Karpas-422 (cell line): ENCODE data around the gene PHTF2. TPM values are rescaled to one million over a fixed set of nuclear protein-coding genes. Genes with fewer than 3 reads are reported as not detected.
"Not testable (repeated sequence)": the region's sequence is repeated elsewhere in the genome, so short reads cannot be mapped to it uniquely, and the experiment has no call there.

ENCODE experiments used
- DNase-seq: peaks from one replicate; pipeline ENCODE4 v3.0.0-alpha.2; 2015
- H2AFZ ChIP-seq: fragments of 200-600 bp; sonication (generic); 2 replicates; pipeline ENCODE4 v1.6.1; 2014; ENCODE audit warnings: antibody characterized with exemption, low read length, mixed read lengths
- H3K27ac ChIP-seq: fragments of 200-600 bp; sonication (generic); 2 replicates; pipeline ENCODE4 v1.5.1; 2014; ENCODE audit warnings: mild to moderate bottlenecking, low read length, moderate library complexity
- H3K27me3 ChIP-seq: fragments of 200-600 bp; sonication (generic); 2 replicates; pipeline ENCODE4 v1.6.1; 2014; ENCODE audit warnings: low read length, mixed read lengths
- H3K36me3 ChIP-seq: fragments of 200-600 bp; sonication (generic); 2 replicates; pipeline ENCODE4 v1.6.1; 2014; ENCODE audit warnings: low read length, mixed read lengths; ENCODE audit not compliant: insufficient read depth
- H3K4me1 ChIP-seq: fragments of 200-600 bp; sonication (generic); 2 replicates; pipeline ENCODE4 v1.6.1; 2014; ENCODE audit warnings: mild to moderate bottlenecking, low read length, mixed read lengths
- H3K4me2 ChIP-seq: fragments of 200-600 bp; sonication (generic); 2 replicates; pipeline ENCODE4 v1.6.1; 2014; ENCODE audit warnings: low read length, low read depth, mild to moderate bottlenecking; ENCODE audit not compliant: poor library complexity, severe bottlenecking
- H3K4me3 ChIP-seq: fragments of 200-600 bp; sonication (generic); 2 replicates; pipeline ENCODE4 v1.5.1; 2014; ENCODE audit warnings: mild to moderate bottlenecking, antibody characterized with exemption, low read length, mixed read lengths
- H3K79me2 ChIP-seq: fragments of 200-600 bp; sonication (generic); 2 replicates; pipeline ENCODE4 v1.6.1; 2014; ENCODE audit warnings: mild to moderate bottlenecking, low read length, mixed read lengths
- H3K9ac ChIP-seq: fragments of 200-600 bp; sonication (generic); 2 replicates; pipeline ENCODE4 v1.6.0; 2014; ENCODE audit warnings: low read length
- H3K9me2 ChIP-seq: fragments of 200-600 bp; sonication (generic), shearing (Covaris generic); replicated peaks from 2 replicates; pipeline ENCODE4 v1.6.0; 2014; ENCODE audit warnings: mild to moderate bottlenecking, low read length, moderate library complexity; ENCODE audit not compliant: insufficient read depth
- H3K9me3 ChIP-seq: fragments of 300-700, 200-600 bp; sonication (generic); 2 replicates; pipeline ENCODE4 v1.6.1; 2014; ENCODE audit warnings: low read length, mixed read lengths
- H4K20me1 ChIP-seq: fragments of 200-600 bp; sonication (generic); 2 replicates; pipeline ENCODE4 v1.6.1; 2014; ENCODE audit warnings: mild to moderate bottlenecking, antibody characterized with exemption, low read length, low read depth; ENCODE audit not compliant: insufficient read depth
- total RNA-seq: library from RNA; depleted of rRNA; stranded (reverse); fragments of >200 nt; shearing (Covaris generic); gene quantifications from 2 replicates; pipeline ENCODE4 v1.2.3, GENCODE V29; 2014; ENCODE audit warnings: low replicate concordance

PHTF2 gene
- total RNA-seq, 1 experiment from 2014 or later = 65.7 TPM

- Histone ChIP-seq H3K27me3 (no peaks in the 10 kb centered on the region), H3K79me2 (peaks cover 98% of the 10 kb centered on the region), H3K4me3 (no peak overlapping the region), H3K27ac (peak overlapping the region; percentile 38), H3K9me3 (no peaks in the 10 kb centered on the region), H3K36me3 (0 out of 2 replicates have a peak, but pooled peaks cover 8% of the 10 kb centered on the region), H3K4me2 (no peak overlapping the region), H4K20me1 (no peaks in the 10 kb centered on the region), H2AFZ (no peak overlapping the region), H3K4me1 (peaks cover 59% of the 10 kb centered on the region), H3K9me2 (no peaks in the 10 kb centered on the region), H3K9ac (no peak overlapping the region)
- DNase-seq = no peak
These were observed 59.7 kb downstream of the PHTF2 start for GRCh38 chr7:77858278-77858677.

- H3K4me1 ChIP-seq = peaks cover 59% of the 10 kb centered on the region
- no peak overlapping the region for H3K9ac ChIP-seq
- H3K4me3 ChIP-seq = no peak overlapping the region
- peak overlapping the region; percentile 38 for H3K27ac ChIP-seq
- no peaks in the 10 kb centered on the region for H4K20me1 ChIP-seq
- peaks cover 98% of the 10 kb centered on the region for H3K79me2 ChIP-seq
- no peak overlapping the region for H2AFZ ChIP-seq
- H3K27me3 ChIP-seq = no peaks in the 10 kb centered on the region
- H3K4me2 ChIP-seq = no peak overlapping the region
- H3K36me3 ChIP-seq = 0 out of 2 replicates have a peak, but pooled peaks cover 8% of the 10 kb centered on the region
- no peaks in the 10 kb centered on the region for H3K9me3 ChIP-seq
- peak; percentile 56 for DNase-seq
- no peaks in the 10 kb centered on the region for H3K9me2 ChIP-seq
These were observed 60.8 kb downstream of the PHTF2 start for GRCh38 chr7:77859343-77859742.

GRCh38 chr7:77862691-77863090 is 64.1 kb downstream of the PHTF2 start:
- no peak overlapping the region for H2AFZ ChIP-seq
- H3K4me3 ChIP-seq = no peak overlapping the region
- H3K4me2 ChIP-seq = peak overlapping the region; percentile 6
- DNase-seq = no peak
- peaks cover 58% of the 10 kb centered on the region for H3K4me1 ChIP-seq
- peaks cover 98% of the 10 kb centered on the region for H3K79me2 ChIP-seq
- H3K9ac ChIP-seq = no peak overlapping the region
- no peaks in the 10 kb centered on the region for H3K9me3 ChIP-seq
- H3K27me3 ChIP-seq = no peaks in the 10 kb centered on the region
- H3K9me2 ChIP-seq = no peaks in the 10 kb centered on the region
- peak overlapping the region; percentile 7; the same call in 1 of the 2 replicates for H3K27ac ChIP-seq
- H3K36me3 ChIP-seq = no peaks in the 10 kb centered on the region
- no peaks in the 10 kb centered on the region for H4K20me1 ChIP-seq

GRCh38 chr7:77863860-77864259 is 65.3 kb downstream of the PHTF2 start:
- no peaks in the 10 kb centered on the region for H4K20me1 ChIP-seq

GRCh38 chr7:77866370-77866769 is 67.8 kb downstream of the PHTF2 start:
- Histone ChIP-seq H3K4me2 (no peak overlapping the region), H3K9ac (no peak overlapping the region), H3K36me3 (no peaks in the 10 kb centered on the region), H4K20me1 (no peaks in the 10 kb centered on the region), H3K4me3 (no peak overlapping the region), H3K9me3 (no peaks in the 10 kb centered on the region), H3K79me2 (peaks cover 98% of the 10 kb centered on the region), H3K27me3 (no peaks in the 10 kb centered on the region), H3K27ac (no peak overlapping the region), H3K9me2 (no peaks in the 10 kb centered on the region), H2AFZ (no peak overlapping the region), H3K4me1 (peaks cover 25% of the 10 kb centered on the region)
- DNase-seq = no peak

More at GRCh38 chr7:77863860-77864259, 65.3 kb downstream of the PHTF2 start:
- no peak for DNase-seq
- H3K9me3 ChIP-seq = no peaks in the 10 kb centered on the region
- H3K27ac ChIP-seq = no peak overlapping the region
- H3K79me2 ChIP-seq = peaks cover 98% of the 10 kb centered on the region
- no peak overlapping the region for H3K4me3 ChIP-seq
- H3K36me3 ChIP-seq = no peaks in the 10 kb centered on the region
- H3K9me2 ChIP-seq = no peaks in the 10 kb centered on the region
- no peaks in the 10 kb centered on the region for H3K27me3 ChIP-seq
- no peak overlapping the region for H3K9ac ChIP-seq
- peaks cover 46% of the 10 kb centered on the region for H3K4me1 ChIP-seq
- H2AFZ ChIP-seq = no peak overlapping the region
- H3K4me2 ChIP-seq = no peak overlapping the region

- no peak for DNase-seq
- Histone ChIP-seq H4K20me1 (no peaks in the 10 kb centered on the region), H3K4me2 (no peak overlapping the region), H3K9ac (no peak overlapping the region), H3K9me3 (no peaks in the 10 kb centered on the region), H3K4me3 (no peak overlapping the region), H3K4me1 (peaks cover 22% of the 10 kb centered on the region), H3K27ac (no peak overlapping the region; the same call in 1 of the 2 replicates), H3K36me3 (no peaks in the 10 kb centered on the region), H3K9me2 (no peaks in the 10 kb centered on the region), H3K27me3 (no peaks in the 10 kb centered on the region), H3K79me2 (peaks cover 99% of the 10 kb centered on the region), H2AFZ (no peak overlapping the region)
These were observed 68.4 kb downstream of the PHTF2 start for GRCh38 chr7:77866786-77867536.

GRCh38 chr7:77867537-77867865 is 68.9 kb downstream of the PHTF2 start:
- no peak overlapping the region; the same call in 1 of the 2 replicates for H3K27ac ChIP-seq
- peaks cover 16% of the 10 kb centered on the region for H3K4me1 ChIP-seq
- no peak overlapping the region for H2AFZ ChIP-seq
- H3K4me3 ChIP-seq = no peak overlapping the region
- no peaks in the 10 kb centered on the region for H4K20me1 ChIP-seq
- H3K9me2 ChIP-seq = no peaks in the 10 kb centered on the region
- H3K79me2 ChIP-seq = peaks cover 99% of the 10 kb centered on the region
- H3K27me3 ChIP-seq = no peaks in the 10 kb centered on the region
- no peak overlapping the region for H3K4me2 ChIP-seq
- H3K9me3 ChIP-seq = no peaks in the 10 kb centered on the region
- no peaks in the 10 kb centered on the region for H3K36me3 ChIP-seq
- DNase-seq = no peak
- H3K9ac ChIP-seq = no peak overlapping the region

GRCh38 chr7:77872256-77872655 is 73.7 kb downstream of the PHTF2 start:
- H3K36me3 ChIP-seq, H3K4me2 ChIP-seq, H2AFZ ChIP-seq, H3K4me3 ChIP-seq, DNase-seq, H4K20me1 ChIP-seq, H3K4me1 ChIP-seq, H3K9ac ChIP-seq, H3K27ac ChIP-seq, H3K9me2 ChIP-seq, H3K27me3 ChIP-seq, H3K9me3 ChIP-seq: not testable (repeated sequence)
- H3K79me2 ChIP-seq = peaks cover 97% of the 10 kb centered on the region
